ENCODE measurements around the gene RNF8. TPM values are rescaled to one million over a fixed set of nuclear protein-coding genes. Genes with fewer than 3 reads are reported as not detected.

Gene RNF8
- total and polyA plus RNA-seq, 9 of the 15 experiments (the other 6 are each of a cell fraction or from before 2014, with no cell fraction given), result 10.6 to 47.0 (median 37.5) TPM

DNA sequence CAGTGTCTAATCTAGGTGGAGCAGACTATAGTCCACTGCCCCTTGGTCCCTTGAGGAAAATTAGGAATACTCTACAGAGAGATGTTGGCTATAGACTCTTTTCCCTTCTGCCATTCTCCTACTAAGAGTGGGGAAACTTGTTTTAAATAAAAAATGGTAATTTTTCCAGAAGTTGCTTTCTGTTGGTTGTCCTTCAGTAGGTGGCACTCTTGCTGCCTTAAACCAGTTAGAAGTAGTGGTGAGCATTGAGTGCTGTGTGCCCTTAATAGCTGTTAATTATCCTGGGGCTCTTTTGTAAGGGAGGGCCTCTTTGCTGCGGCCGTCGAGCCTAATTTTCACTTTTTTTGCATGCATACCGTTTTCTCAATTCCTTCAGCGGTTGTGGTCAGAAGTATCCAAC, 82.0 kb downstream of the RNF8 start:
- FAIRE-seq, result no peak
- ChIA-PET CTCF (ENCODE audit: low intra/inter-chr PET ratio) (no interaction called here), POLR2A (interaction anchor here (0.6 to 2.7 kb wide), 4 partner anchors 9 to 21 kb away, joined by 3 to 10 read pairs (median 6); no protein-coding TSS in a partner anchor)
- H4K20me1 ChIP-seq (replicated peaks; ENCODE audit: control insufficient read depth, insufficient read depth, low read length), result no peaks in the 10 kb centered on the region
- peaks cover 12 to 17% of the 10 kb centered on the region in 2 experiments for H3K4me1 ChIP-seq (replicated peaks in 1 of 2; ENCODE audit: control insufficient read depth in 2 of 2, insufficient read depth in 2 of 2, low read length in 2 of 2)
- no peaks in the 10 kb centered on the region for H3K9me3 ChIP-seq (replicated peaks; ENCODE audit: control insufficient read depth, insufficient read depth, low read depth, low read length)
- H3K27ac ChIP-seq (ENCODE audit: extremely low read depth, low read depth, low read length), result no peak overlapping the region
- no peaks in the 10 kb centered on the region for H3K9me1 ChIP-seq (ENCODE audit: control insufficient read depth, insufficient read depth, low read length)
- H3K27me3 ChIP-seq (ENCODE audit: control insufficient read depth in 2 of 2, insufficient read depth in 2 of 2, low read length in 2 of 2), result no peaks in the 10 kb centered on the region
- WGBS (ENCODE audit: insufficient coverage, low coverage, missing lambda C conversion rate), result 89% methylated on average over 5 of the region's 5 CpGs
- no peak overlapping the region for H3K9ac ChIP-seq (ENCODE audit: insufficient read depth in 1 of 2, low read depth in 2 of 2, low read length in 2 of 2)
- H3K4me2 ChIP-seq (ENCODE audit: insufficient read depth, low read length), result no peak overlapping the region
- TF ChIP-seq, protein P1, sequence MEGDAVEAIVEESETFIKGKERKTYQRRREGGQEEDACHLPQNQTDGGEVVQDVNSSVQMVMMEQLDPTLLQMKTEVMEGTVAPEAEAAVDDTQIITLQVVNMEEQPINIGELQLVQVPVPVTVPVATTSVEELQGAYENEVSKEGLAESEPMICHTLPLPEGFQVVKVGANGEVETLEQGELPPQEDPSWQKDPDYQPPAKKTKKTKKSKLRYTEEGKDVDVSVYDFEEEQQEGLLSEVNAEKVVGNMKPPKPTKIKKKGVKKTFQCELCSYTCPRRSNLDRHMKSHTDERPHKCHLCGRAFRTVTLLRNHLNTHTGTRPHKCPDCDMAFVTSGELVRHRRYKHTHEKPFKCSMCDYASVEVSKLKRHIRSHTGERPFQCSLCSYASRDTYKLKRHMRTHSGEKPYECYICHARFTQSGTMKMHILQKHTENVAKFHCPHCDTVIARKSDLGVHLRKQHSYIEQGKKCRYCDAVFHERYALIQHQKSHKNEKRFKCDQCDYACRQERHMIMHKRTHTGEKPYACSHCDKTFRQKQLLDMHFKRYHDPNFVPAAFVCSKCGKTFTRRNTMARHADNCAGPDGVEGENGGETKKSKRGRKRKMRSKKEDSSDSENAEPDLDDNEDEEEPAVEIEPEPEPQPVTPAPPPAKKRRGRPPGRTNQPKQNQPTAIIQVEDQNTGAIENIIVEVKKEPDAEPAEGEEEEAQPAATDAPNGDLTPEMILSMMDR (IDR thresholded peaks at IDR 0.05 in 2 of 3, conservative IDR thresholded peaks at IDR 0.05 in 1 of 3; ENCODE audit: insufficient read depth in 2 of 3, low read depth in 1 of 3, low read length in 3 of 3), result peak in 1 of 3 experiments; percentile 17; a peak in 1 of 6 replicates
- TF ChIP-seq RBM17 (IDR thresholded peaks at IDR 0.05; ENCODE audit: borderline replicate concordance, low read depth, low read length), result no peak
- peak in 1 of 2 experiments; percentile 14; a peak in 1 of 4 replicates for TF ChIP-seq RAD21 (CRISPR knock-in tag; conservative IDR thresholded peaks at IDR 0.05 in 1 of 2, IDR thresholded peaks at IDR 0.05 in 1 of 2)
- TF ChIP-seq, protein P2, sequence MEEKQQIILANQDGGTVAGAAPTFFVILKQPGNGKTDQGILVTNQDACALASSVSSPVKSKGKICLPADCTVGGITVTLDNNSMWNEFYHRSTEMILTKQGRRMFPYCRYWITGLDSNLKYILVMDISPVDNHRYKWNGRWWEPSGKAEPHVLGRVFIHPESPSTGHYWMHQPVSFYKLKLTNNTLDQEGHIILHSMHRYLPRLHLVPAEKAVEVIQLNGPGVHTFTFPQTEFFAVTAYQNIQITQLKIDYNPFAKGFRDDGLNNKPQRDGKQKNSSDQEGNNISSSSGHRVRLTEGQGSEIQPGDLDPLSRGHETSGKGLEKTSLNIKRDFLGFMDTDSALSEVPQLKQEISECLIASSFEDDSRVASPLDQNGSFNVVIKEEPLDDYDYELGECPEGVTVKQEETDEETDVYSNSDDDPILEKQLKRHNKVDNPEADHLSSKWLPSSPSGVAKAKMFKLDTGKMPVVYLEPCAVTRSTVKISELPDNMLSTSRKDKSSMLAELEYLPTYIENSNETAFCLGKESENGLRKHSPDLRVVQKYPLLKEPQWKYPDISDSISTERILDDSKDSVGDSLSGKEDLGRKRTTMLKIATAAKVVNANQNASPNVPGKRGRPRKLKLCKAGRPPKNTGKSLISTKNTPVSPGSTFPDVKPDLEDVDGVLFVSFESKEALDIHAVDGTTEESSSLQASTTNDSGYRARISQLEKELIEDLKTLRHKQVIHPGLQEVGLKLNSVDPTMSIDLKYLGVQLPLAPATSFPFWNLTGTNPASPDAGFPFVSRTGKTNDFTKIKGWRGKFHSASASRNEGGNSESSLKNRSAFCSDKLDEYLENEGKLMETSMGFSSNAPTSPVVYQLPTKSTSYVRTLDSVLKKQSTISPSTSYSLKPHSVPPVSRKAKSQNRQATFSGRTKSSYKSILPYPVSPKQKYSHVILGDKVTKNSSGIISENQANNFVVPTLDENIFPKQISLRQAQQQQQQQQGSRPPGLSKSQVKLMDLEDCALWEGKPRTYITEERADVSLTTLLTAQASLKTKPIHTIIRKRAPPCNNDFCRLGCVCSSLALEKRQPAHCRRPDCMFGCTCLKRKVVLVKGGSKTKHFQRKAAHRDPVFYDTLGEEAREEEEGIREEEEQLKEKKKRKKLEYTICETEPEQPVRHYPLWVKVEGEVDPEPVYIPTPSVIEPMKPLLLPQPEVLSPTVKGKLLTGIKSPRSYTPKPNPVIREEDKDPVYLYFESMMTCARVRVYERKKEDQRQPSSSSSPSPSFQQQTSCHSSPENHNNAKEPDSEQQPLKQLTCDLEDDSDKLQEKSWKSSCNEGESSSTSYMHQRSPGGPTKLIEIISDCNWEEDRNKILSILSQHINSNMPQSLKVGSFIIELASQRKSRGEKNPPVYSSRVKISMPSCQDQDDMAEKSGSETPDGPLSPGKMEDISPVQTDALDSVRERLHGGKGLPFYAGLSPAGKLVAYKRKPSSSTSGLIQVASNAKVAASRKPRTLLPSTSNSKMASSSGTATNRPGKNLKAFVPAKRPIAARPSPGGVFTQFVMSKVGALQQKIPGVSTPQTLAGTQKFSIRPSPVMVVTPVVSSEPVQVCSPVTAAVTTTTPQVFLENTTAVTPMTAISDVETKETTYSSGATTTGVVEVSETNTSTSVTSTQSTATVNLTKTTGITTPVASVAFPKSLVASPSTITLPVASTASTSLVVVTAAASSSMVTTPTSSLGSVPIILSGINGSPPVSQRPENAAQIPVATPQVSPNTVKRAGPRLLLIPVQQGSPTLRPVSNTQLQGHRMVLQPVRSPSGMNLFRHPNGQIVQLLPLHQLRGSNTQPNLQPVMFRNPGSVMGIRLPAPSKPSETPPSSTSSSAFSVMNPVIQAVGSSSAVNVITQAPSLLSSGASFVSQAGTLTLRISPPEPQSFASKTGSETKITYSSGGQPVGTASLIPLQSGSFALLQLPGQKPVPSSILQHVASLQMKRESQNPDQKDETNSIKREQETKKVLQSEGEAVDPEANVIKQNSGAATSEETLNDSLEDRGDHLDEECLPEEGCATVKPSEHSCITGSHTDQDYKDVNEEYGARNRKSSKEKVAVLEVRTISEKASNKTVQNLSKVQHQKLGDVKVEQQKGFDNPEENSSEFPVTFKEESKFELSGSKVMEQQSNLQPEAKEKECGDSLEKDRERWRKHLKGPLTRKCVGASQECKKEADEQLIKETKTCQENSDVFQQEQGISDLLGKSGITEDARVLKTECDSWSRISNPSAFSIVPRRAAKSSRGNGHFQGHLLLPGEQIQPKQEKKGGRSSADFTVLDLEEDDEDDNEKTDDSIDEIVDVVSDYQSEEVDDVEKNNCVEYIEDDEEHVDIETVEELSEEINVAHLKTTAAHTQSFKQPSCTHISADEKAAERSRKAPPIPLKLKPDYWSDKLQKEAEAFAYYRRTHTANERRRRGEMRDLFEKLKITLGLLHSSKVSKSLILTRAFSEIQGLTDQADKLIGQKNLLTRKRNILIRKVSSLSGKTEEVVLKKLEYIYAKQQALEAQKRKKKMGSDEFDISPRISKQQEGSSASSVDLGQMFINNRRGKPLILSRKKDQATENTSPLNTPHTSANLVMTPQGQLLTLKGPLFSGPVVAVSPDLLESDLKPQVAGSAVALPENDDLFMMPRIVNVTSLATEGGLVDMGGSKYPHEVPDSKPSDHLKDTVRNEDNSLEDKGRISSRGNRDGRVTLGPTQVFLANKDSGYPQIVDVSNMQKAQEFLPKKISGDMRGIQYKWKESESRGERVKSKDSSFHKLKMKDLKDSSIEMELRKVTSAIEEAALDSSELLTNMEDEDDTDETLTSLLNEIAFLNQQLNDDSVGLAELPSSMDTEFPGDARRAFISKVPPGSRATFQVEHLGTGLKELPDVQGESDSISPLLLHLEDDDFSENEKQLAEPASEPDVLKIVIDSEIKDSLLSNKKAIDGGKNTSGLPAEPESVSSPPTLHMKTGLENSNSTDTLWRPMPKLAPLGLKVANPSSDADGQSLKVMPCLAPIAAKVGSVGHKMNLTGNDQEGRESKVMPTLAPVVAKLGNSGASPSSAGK (IDR thresholded peaks at IDR 0.05), result no peak
- TF ChIP-seq, protein P3, sequence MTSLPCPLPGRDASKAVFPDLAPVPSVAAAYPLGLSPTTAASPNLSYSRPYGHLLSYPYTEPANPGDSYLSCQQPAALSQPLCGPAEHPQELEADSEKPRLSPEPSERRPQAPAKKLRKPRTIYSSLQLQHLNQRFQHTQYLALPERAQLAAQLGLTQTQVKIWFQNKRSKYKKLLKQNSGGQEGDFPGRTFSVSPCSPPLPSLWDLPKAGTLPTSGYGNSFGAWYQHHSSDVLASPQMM (CRISPR knock-in tag; IDR thresholded peaks at IDR 0.05), result no peak
- no peak for DNase-seq (ENCODE audit: extremely low read depth in 1 of 4, low spot score in 3 of 4)
- H3K79me2 ChIP-seq (ENCODE audit: control insufficient read depth, insufficient read depth, low read length), result peaks cover 37% of the 10 kb centered on the region
- BruUV-seq (replicated peaks), result no TSS peak
- intact Hi-C loops (cut with micrococcal nuclease), result no loop called here
- in situ Hi-C loops (cut with MboI), result no loop called here
- no peak for ATAC-seq
- H2AFZ ChIP-seq (ENCODE audit: low read depth, low read length), result no peak overlapping the region
- peaks cover 55% of the 10 kb centered on the region for H3K36me3 ChIP-seq (ENCODE audit: control insufficient read depth, insufficient read depth, low read length)
- H3K4me3 ChIP-seq, result no peak overlapping the region
